Measurements from ENCODE around the gene GNG8.
A peak's percentile ranks its signal among the peaks of the same experiment; 100 is the strongest.
"Not testable (repeated sequence)": the region's sequence is repeated elsewhere in the genome, so short reads cannot be mapped to it uniquely, and the experiment has no call there.

Gene GNG8

GRCh38 chr19:46633130-46633529 lies 2.9 kb downstream of the GNG8 start:
- H3K36me3 ChIP-seq (ENCODE audit: insufficient read depth): no peaks in the 10 kb centered on the region
- H4K20me1 ChIP-seq (ENCODE audit: insufficient read depth): no peaks in the 10 kb centered on the region
- peaks cover 14% of the 10 kb centered on the region for H3K4me1 ChIP-seq (ENCODE audit: low read depth, poor library complexity, severe bottlenecking)
- no peak overlapping the region for H3K9ac ChIP-seq
- H3K27me3 ChIP-seq (ENCODE audit: insufficient read depth, low read depth): peaks cover 78% of the 10 kb centered on the region
- no peak for TF ChIP-seq CTCF (conservative IDR thresholded peaks at IDR 0.05; ENCODE audit: low read depth, low read length)
- no peaks in the 10 kb centered on the region for H3K79me2 ChIP-seq (ENCODE audit: insufficient read depth, low read depth)
- H3K4me2 ChIP-seq: peak overlapping the region; percentile 100; the same call in 1 of the 2 replicates
- no peak overlapping the region for H3K27ac ChIP-seq
- H2AFZ ChIP-seq (ENCODE audit: low read depth): no peak overlapping the region
- H3K4me3 ChIP-seq (IDR thresholded peaks at IDR 0.05; ENCODE audit: insufficient read depth, low read depth, low read length): no peak overlapping the region

GRCh38 chr19:46631481-46631880 lies 4.5 kb downstream of the GNG8 start:
- Histone ChIP-seq H3K27ac (no peak overlapping the region), H3K4me3 (IDR thresholded peaks at IDR 0.05; ENCODE audit: insufficient read depth, low read depth, low read length) (no peak overlapping the region), H4K20me1 (ENCODE audit: insufficient read depth) (no peaks in the 10 kb centered on the region), H2AFZ (ENCODE audit: low read depth) (no peak overlapping the region), H3K4me2 (no peak overlapping the region), H3K9ac (no peak overlapping the region), H3K36me3 (ENCODE audit: insufficient read depth) (no peaks in the 10 kb centered on the region), H3K79me2 (ENCODE audit: insufficient read depth, low read depth) (no peaks in the 10 kb centered on the region), H3K4me1 (ENCODE audit: low read depth, poor library complexity, severe bottlenecking) (peaks cover 14% of the 10 kb centered on the region), H3K27me3 (ENCODE audit: insufficient read depth, low read depth) (peaks cover 66% of the 10 kb centered on the region)
- TF ChIP-seq CTCF (conservative IDR thresholded peaks at IDR 0.05; ENCODE audit: low read depth, low read length): no peak

GRCh38 chr19:46630586-46631205 lies 5.3 kb downstream of the GNG8 start:
- H3K9ac ChIP-seq: no peak overlapping the region
- H3K27ac ChIP-seq: no peak overlapping the region

GRCh38 chr19:46629546-46630025 lies 6.4 kb downstream of the GNG8 start:
- no peak overlapping the region for H3K4me2 ChIP-seq
- H3K36me3 ChIP-seq (ENCODE audit: insufficient read depth): no peaks in the 10 kb centered on the region
- no peak overlapping the region for H2AFZ ChIP-seq (ENCODE audit: low read depth)
- H3K9ac ChIP-seq: no peak overlapping the region
- peaks cover 62% of the 10 kb centered on the region for H3K27me3 ChIP-seq (ENCODE audit: insufficient read depth, low read depth)
- H3K79me2 ChIP-seq (ENCODE audit: insufficient read depth, low read depth): no peaks in the 10 kb centered on the region
- peaks cover 19% of the 10 kb centered on the region for H3K4me1 ChIP-seq (ENCODE audit: low read depth, poor library complexity, severe bottlenecking)
- H3K4me3 ChIP-seq (IDR thresholded peaks at IDR 0.05; ENCODE audit: insufficient read depth, low read depth, low read length): no peak overlapping the region
- H4K20me1 ChIP-seq (ENCODE audit: insufficient read depth): no peaks in the 10 kb centered on the region
- TF ChIP-seq CTCF (conservative IDR thresholded peaks at IDR 0.05; ENCODE audit: low read depth, low read length): no peak
- H3K27ac ChIP-seq: no peak overlapping the region

More at GRCh38 chr19:46630586-46631205, 5.3 kb downstream of the GNG8 start:
- H3K4me3 ChIP-seq (IDR thresholded peaks at IDR 0.05; ENCODE audit: insufficient read depth, low read depth, low read length): no peak overlapping the region
- H3K4me2 ChIP-seq: no peak overlapping the region
- H2AFZ ChIP-seq (ENCODE audit: low read depth): no peak overlapping the region
- H3K4me1 ChIP-seq (ENCODE audit: low read depth, poor library complexity, severe bottlenecking): peaks cover 14% of the 10 kb centered on the region
- no peaks in the 10 kb centered on the region for H3K79me2 ChIP-seq (ENCODE audit: insufficient read depth, low read depth)
- no peaks in the 10 kb centered on the region for H4K20me1 ChIP-seq (ENCODE audit: insufficient read depth)
- no peak for TF ChIP-seq CTCF (conservative IDR thresholded peaks at IDR 0.05; ENCODE audit: low read depth, low read length)
- peaks cover 60% of the 10 kb centered on the region for H3K27me3 ChIP-seq (ENCODE audit: insufficient read depth, low read depth)
- no peaks in the 10 kb centered on the region for H3K36me3 ChIP-seq (ENCODE audit: insufficient read depth)

- not testable (repeated sequence) for H3K4me2 ChIP-seq; H3K27ac ChIP-seq; H2AFZ ChIP-seq (ENCODE audit: low read depth); H3K79me2 ChIP-seq (ENCODE audit: insufficient read depth, low read depth); H4K20me1 ChIP-seq (ENCODE audit: insufficient read depth); H3K36me3 ChIP-seq (ENCODE audit: insufficient read depth); H3K4me3 ChIP-seq (IDR thresholded peaks at IDR 0.05; ENCODE audit: insufficient read depth, low read depth, low read length); H3K9ac ChIP-seq
- peaks cover 64% of the 10 kb centered on the region for H3K27me3 ChIP-seq (ENCODE audit: insufficient read depth, low read depth)
- peaks cover 16% of the 10 kb centered on the region for H3K4me1 ChIP-seq (ENCODE audit: low read depth, poor library complexity, severe bottlenecking)
Measured at GRCh38 chr19:46628970-46629369, 7.0 kb downstream of the GNG8 start.

Data from KMS-11 (cell line).